CD4-positive, alpha-beta T cell (primary cell): ENCODE data around the gene TRMT61A. TPM values are rescaled to one million over a fixed set of nuclear protein-coding genes. Genes with fewer than 3 reads are reported as not detected.
A peak's percentile ranks its signal among the peaks of the same experiment; 100 is the strongest.

Source experiments
- ATAC-seq: fragments of 200-7000 bp; cut with Tn5 transposase; one replicate; pipeline ENCODE4 v1.10.0; 2022; ENCODE audit warnings: mild to moderate bottlenecking; ENCODE audit not compliant: poor library complexity
- CTCF ChIA-PET: fragments of 350-600 bp; sonication (Branson Sonifier 250); formaldehyde crosslinking; loops from one replicate; lab custom pipeline; 2021; ENCODE audit warnings: antibody characterized with exemption, inconsistent platforms; lab: Charles Lee
- POLR2A ChIA-PET: fragments of 350-600 bp; sonication (Branson Sonifier 250); formaldehyde crosslinking; loops from one replicate; lab custom pipeline; 2021; ENCODE audit warnings: antibody characterized with exemption, inconsistent platforms; lab: Charles Lee
- DNase-seq, 14 experiments: peaks; one replicate each; pipeline ENCODE4 v3.0.0-alpha.2; 2013 to 2020; ENCODE audit warnings: mixed read lengths in 2 of 14
- H3K27ac ChIP-seq, 2 donors: one replicate each; pipeline versions ENCODE4 v1.5.1 to v1.7.0; 2013; ENCODE audit warnings: low read length in 2 of 2, low read depth in 1 of 2, mild to moderate bottlenecking in 1 of 2
- H3K27me3 ChIP-seq, 2 experiments: 1 replicate in 1 of 2; 2 replicates in 1 of 2; pipeline versions ENCODE4 v1.6.1 to v1.7.0; 2013; ENCODE audit warnings: low read length in 2 of 2, control low read depth in 1 of 2, mild to moderate bottlenecking in 1 of 2, moderate library complexity in 1 of 2; ENCODE audit not compliant: insufficient read depth in 2 of 2, control insufficient read depth in 1 of 2
- H3K36me3 ChIP-seq: one replicate; pipeline ENCODE4 v1.6.1; 2013; ENCODE audit warnings: low read length, control low read depth; ENCODE audit not compliant: insufficient read depth
- H3K4me1 ChIP-seq: one replicate; pipeline ENCODE4 v1.6.1; 2013; ENCODE audit warnings: low read length, control low read depth; ENCODE audit not compliant: insufficient read depth
- H3K4me3 ChIP-seq: one replicate; pipeline ENCODE4 v1.5.1; 2013; ENCODE audit warnings: mild to moderate bottlenecking, low read length, moderate library complexity
- H3K9me3 ChIP-seq, 2 experiments: 1 replicate in 1 of 2; 2 replicates in 1 of 2; pipeline versions ENCODE4 v1.6.1 to v1.7.0; 2013; ENCODE audit warnings: low read length in 2 of 2, mild to moderate bottlenecking in 2 of 2, control low read depth in 1 of 2, moderate library complexity in 1 of 2; ENCODE audit not compliant: control insufficient read depth in 1 of 2, insufficient read depth in 1 of 2
- H3K27ac Mint-ChIP-seq: one replicate; pipeline ENCODE4 v1.8.0; 2020; ENCODE audit warnings: mixed read lengths
- H3K27me3 Mint-ChIP-seq: one replicate; pipeline ENCODE4 v1.8.0; 2021; ENCODE audit warnings: mixed read lengths
- H3K36me3 Mint-ChIP-seq: one replicate; pipeline ENCODE4 v1.8.0; 2021; ENCODE audit warnings: low read depth, mixed read lengths
- H3K4me1 Mint-ChIP-seq: one replicate; pipeline ENCODE4 v1.8.0; 2021; ENCODE audit warnings: low read depth, mixed read lengths
- H3K4me3 Mint-ChIP-seq: one replicate; pipeline ENCODE4 v1.8.0; 2020; ENCODE audit warnings: mild to moderate bottlenecking, mixed read lengths
- H3K9me3 Mint-ChIP-seq: one replicate; pipeline ENCODE4 v1.8.0; 2020; ENCODE audit warnings: mixed read lengths
- intact Hi-C, 2 experiments: fragments of 100-400 bp; cut with DNase I in 1 of 2; cut with micrococcal nuclease in 1 of 2; formaldehyde crosslinking; loops; one replicate each; pipeline versions ENCODE4 v1.15.1 to v1.9.0; 2023 to 2025; cut with DNase I, micrococcal nuclease
- total RNA-seq, 174 experiments: library from RNA in 2 of 174; stranded (reverse) in 2 of 174; gene quantifications; one replicate each; pipeline ENCODE4 v1.2.3 and lab custom pipeline; 2021 to 2026
- TF ChIP-seq, protein P1 (sequence below): fragments of 200-600 bp; IDR thresholded peaks from one replicate; pipeline ENCODE4 v1.8.0; 2022; ENCODE audit warnings: antibody characterized with exemption, mild to moderate bottlenecking

TRMT61A gene
- total RNA-seq, 2 experiments from 2014 or later = 9.2 to 9.8 TPM

DNA sequence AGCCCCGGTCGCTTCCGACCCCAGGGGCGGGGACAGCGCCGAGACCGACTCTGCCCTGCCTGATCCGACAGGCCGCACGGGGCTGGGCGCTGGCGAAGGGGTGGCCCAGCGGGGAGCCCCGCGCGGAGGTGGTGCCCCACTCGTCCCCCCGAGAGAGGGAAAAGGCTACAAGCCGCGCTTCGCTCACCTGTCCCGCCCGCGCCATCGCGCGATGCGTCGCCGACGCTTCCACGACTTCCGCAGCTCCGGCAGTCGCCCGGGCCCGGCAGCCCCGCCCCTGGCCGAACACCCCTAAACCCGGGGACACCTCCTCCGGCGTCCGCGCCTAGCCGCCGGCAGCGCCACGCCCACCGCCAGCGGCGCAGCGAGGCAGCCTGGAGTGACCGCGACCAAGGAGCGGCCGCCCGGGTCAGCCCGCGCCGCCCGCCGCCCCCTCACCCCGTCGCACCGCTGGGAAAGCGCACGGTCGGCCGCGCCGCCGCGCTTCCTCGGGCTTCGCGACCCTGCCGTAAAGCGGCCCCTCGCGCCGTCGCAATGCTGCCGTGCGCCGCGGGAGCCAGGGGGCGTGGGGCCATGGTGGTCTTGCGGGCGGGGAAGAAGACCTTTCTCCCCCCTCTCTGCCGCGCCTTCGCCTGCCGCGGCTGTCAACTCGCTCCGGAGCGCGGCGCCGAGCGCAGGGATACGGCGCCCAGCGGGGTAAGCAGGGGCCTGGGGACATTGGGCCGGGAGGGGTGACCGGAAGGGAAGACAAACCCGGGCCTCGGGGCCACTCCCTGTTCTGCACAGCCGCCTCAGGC, 33.6 kb downstream of the TRMT61A start, which contains the start of the genes BAG5 and COA8:
BAG5 (minus strand) TSS at position 229 of the 797 bp plus-strand sequence. CDS start 1,493 bp downstream, outside the sequence.
COA8 (plus strand) TSS at position 532 of the 797 bp plus-strand sequence; CDS start at position 574, 42 bp downstream.
- Histone ChIP-seq H3K36me3 (peaks cover 31% of the 10 kb centered on the region), H3K4me3 (peak within 1 kb of the TSS; percentile 99), H3K4me1 (peaks cover 56% of the 10 kb centered on the region), H3K9me3 (no peaks in the 10 kb centered on the region), H3K27me3 (no peaks in the 10 kb centered on the region), H3K27ac (peak within 1 kb of the TSS; percentile 72 to 85)
- CTCF ChIA-PET = interaction anchor here (1.8 to 2.1 kb wide), 2 partner anchors 44 to 62 kb away, joined by 7 read pairs; no protein-coding TSS in a partner anchor
- peak; percentile 68 to 93 (median 82) for DNase-seq
- POLR2A ChIA-PET = interaction anchor here (0.7 to 2.4 kb wide), 8 partner anchors 9 to 229 kb away, joined by 3 to 17 read pairs (median 5); partner anchors contain the start of genes EIF5, KLC1, TRMT61A and XRCC3
- H3K4me3 Mint-ChIP-seq = peak within 1 kb of the TSS; percentile 96
- TF ChIP-seq, protein P1, sequence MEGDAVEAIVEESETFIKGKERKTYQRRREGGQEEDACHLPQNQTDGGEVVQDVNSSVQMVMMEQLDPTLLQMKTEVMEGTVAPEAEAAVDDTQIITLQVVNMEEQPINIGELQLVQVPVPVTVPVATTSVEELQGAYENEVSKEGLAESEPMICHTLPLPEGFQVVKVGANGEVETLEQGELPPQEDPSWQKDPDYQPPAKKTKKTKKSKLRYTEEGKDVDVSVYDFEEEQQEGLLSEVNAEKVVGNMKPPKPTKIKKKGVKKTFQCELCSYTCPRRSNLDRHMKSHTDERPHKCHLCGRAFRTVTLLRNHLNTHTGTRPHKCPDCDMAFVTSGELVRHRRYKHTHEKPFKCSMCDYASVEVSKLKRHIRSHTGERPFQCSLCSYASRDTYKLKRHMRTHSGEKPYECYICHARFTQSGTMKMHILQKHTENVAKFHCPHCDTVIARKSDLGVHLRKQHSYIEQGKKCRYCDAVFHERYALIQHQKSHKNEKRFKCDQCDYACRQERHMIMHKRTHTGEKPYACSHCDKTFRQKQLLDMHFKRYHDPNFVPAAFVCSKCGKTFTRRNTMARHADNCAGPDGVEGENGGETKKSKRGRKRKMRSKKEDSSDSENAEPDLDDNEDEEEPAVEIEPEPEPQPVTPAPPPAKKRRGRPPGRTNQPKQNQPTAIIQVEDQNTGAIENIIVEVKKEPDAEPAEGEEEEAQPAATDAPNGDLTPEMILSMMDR = no peak
- peaks cover 62% of the 10 kb centered on the region for H3K4me1 Mint-ChIP-seq
- H3K9me3 Mint-ChIP-seq = no peaks in the 10 kb centered on the region
- no peaks in the 10 kb centered on the region for H3K27me3 Mint-ChIP-seq
- H3K36me3 Mint-ChIP-seq = peaks cover 53% of the 10 kb centered on the region
- H3K27ac Mint-ChIP-seq = peak within 1 kb of the TSS; percentile 94
- intact Hi-C loops = loop anchor here (1.0 to 10.0 kb wide), 8 partner anchors 33 to 1198 kb away; partner anchors contain the start of genes TRMT61A (in 2 of the 2), CINP (in 1 of the 2), KLC1 (in 1 of the 2) and MARK3 (in 1 of the 2)
- ATAC-seq = peak; percentile 79

DNA sequence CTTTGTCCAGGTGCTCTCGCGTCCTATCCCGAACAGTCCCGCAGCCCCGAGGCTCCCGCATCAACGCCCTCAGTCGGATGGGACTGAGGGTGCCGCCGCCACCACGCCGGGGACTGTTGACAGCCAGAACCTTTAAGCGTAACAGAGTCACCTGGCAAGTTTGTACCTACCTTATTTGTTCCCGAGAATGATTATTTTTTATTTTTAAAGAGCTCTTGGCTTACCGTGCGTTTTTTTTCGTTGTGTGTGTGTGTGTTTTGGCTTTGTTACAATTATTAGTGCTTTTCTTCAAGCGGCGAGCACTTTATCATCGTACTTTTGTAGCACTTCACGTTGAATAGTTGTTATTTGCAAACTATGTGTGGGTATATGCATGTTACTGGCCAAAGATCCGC, 34.2 kb downstream of the TRMT61A start:
- peak overlapping the region; percentile 68 to 85 for H3K27ac ChIP-seq
- ChIA-PET CTCF (no interaction called here), POLR2A (no interaction called here)
- peaks cover 49% of the 10 kb centered on the region for H3K36me3 Mint-ChIP-seq
- H3K27me3 Mint-ChIP-seq = no peaks in the 10 kb centered on the region
- H3K27ac Mint-ChIP-seq = peak overlapping the region; percentile 94
- H3K27me3 ChIP-seq = no peaks in the 10 kb centered on the region
- ATAC-seq = peak; percentile 37
- H3K4me3 Mint-ChIP-seq = peak overlapping the region; percentile 93
- H3K4me1 Mint-ChIP-seq = peaks cover 61% of the 10 kb centered on the region
- intact Hi-C loops = loop anchor here (5.0 to 10.0 kb wide), 5 partner anchors 36 to 1198 kb away; partner anchors contain the start of genes CINP (in 1 of the 2), MARK3 (in 1 of the 2), TECPR2 (in 1 of the 2) and TRMT61A (in 1 of the 2)
- H3K4me3 ChIP-seq = peak overlapping the region; percentile 99
- H3K36me3 ChIP-seq = peaks cover 28% of the 10 kb centered on the region
- H3K9me3 ChIP-seq = no peaks in the 10 kb centered on the region
- H3K9me3 Mint-ChIP-seq = no peaks in the 10 kb centered on the region
- peaks cover 50% of the 10 kb centered on the region for H3K4me1 ChIP-seq
- TF ChIP-seq, protein P1 = no peak
- peak in 2 of 14 experiments; percentile 5 to 15 for DNase-seq

DNA sequence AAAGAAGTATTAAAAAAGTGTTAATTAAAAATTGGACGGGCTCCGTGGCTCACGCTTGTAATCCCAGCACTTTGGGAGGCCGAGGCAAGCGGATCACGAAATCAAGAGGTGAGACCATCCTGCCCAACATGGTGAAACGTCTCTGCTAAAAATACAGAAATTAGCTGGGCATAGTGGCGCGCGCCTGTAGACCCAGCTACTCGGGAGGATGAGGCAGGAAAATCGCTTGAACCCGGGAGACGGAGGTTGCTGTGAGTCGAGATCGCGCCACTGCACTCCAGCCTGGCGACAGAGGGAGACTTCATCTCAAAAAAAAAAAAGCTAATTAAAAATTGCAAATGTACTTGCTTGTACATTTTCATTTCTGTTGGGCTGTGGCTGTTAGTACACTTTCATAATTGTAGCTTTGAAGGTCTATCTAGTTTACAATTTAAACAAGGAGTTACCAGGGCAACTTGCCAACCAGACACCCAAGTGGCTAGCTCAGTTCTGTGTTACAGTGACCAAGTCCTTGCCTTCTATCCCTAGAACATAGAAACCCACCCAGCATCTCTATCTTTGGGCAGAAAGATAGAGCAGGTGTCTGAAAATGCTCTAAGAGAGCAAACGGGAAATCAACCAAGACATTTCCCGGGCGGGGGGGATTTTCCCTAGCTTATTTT, 35.0 kb downstream of the TRMT61A start:
- H3K27ac Mint-ChIP-seq = peak overlapping the region; percentile 94
- no peaks in the 10 kb centered on the region for H3K27me3 Mint-ChIP-seq
- peaks cover 24% of the 10 kb centered on the region for H3K36me3 ChIP-seq
- H3K9me3 Mint-ChIP-seq = no peaks in the 10 kb centered on the region
- no peaks in the 10 kb centered on the region for H3K27me3 ChIP-seq
- CTCF ChIA-PET = no interaction called here
- H3K27ac ChIP-seq = no peak overlapping the region
- POLR2A ChIA-PET = no interaction called here
- ATAC-seq (no peak), DNase-seq (no peak)
- H3K4me3 Mint-ChIP-seq = peak overlapping the region; percentile 93
- TF ChIP-seq, protein P1 = no peak
- peaks cover 41% of the 10 kb centered on the region for H3K36me3 Mint-ChIP-seq
- H3K4me1 ChIP-seq = peaks cover 45% of the 10 kb centered on the region
- intact Hi-C loops = loop anchor here (5.0 to 10.0 kb wide), 5 partner anchors 37 to 1199 kb away; partner anchors contain the start of genes CINP (in 1 of the 2), MARK3 (in 1 of the 2), TECPR2 (in 1 of the 2) and TRMT61A (in 1 of the 2)
- peak overlapping the region; percentile 99 for H3K4me3 ChIP-seq
- peaks cover 53% of the 10 kb centered on the region for H3K4me1 Mint-ChIP-seq
- H3K9me3 ChIP-seq = no peaks in the 10 kb centered on the region
